CD14-positive monocyte (primary cell): ENCODE data around the gene SSPN. TPM values are rescaled to one million over a fixed set of nuclear protein-coding genes. Genes with fewer than 3 reads are reported as not detected.

Experiments
- DNase-seq, 3 donors: peaks; one replicate each; pipeline ENCODE4 v3.0.0-alpha.2; 2011 to 2022
- H2AFZ ChIP-seq: 2 replicates; pipeline ENCODE4 v1.6.0; 2012; ENCODE audit warnings: mild to moderate bottlenecking, low read depth, low read length, inconsistent platforms; ENCODE audit not compliant: insufficient read depth, poor library complexity, severe bottlenecking
- H3K27ac ChIP-seq, 2 donors: 1 replicate in 1 of 2; 2 replicates in 1 of 2; pipeline ENCODE4 v1.5.1; 2012 to 2013; ENCODE audit warnings: low read length in 2 of 2, control low read depth in 1 of 2, inconsistent platforms in 1 of 2, low read depth in 1 of 2, mild to moderate bottlenecking in 1 of 2
- H3K27me3 ChIP-seq, 2 donors: one replicate each; pipeline versions ENCODE4 v1.6.0 to v1.6.1; 2011 to 2013; ENCODE audit warnings: low read length in 2 of 2; ENCODE audit not compliant: control insufficient read depth in 2 of 2, insufficient read depth in 2 of 2
- H3K36me3 ChIP-seq, 2 donors: replicated peaks in 1 of 2; 1 replicate in 1 of 2; 2 replicates in 1 of 2; pipeline versions ENCODE4 v1.5.1 to v1.6.1; 2012 to 2013; ENCODE audit warnings: low read length in 2 of 2, control low read depth in 1 of 2, inconsistent platforms in 1 of 2, mild to moderate bottlenecking in 1 of 2; ENCODE audit not compliant: insufficient read depth in 2 of 2, control insufficient read depth in 1 of 2
- H3K4me1 ChIP-seq, 2 donors: 1 replicate in 1 of 2; 2 replicates in 1 of 2; pipeline versions ENCODE4 v1.5.1 to v1.6.1; 2012 to 2013; ENCODE audit warnings: low read length in 2 of 2, control low read depth in 1 of 2, inconsistent platforms in 1 of 2, mild to moderate bottlenecking in 1 of 2, moderate library complexity in 1 of 2; ENCODE audit not compliant: insufficient read depth in 2 of 2, control insufficient read depth in 1 of 2
- H3K4me2 ChIP-seq: replicated peaks from 2 replicates; pipeline ENCODE3; 2012; ENCODE audit warnings: low read length, moderate library complexity, mild to moderate bottlenecking; ENCODE audit not compliant: poor library complexity, severe bottlenecking; ENCODE audit errors: extremely low read depth
- H3K4me3 ChIP-seq, 3 experiments: fragments of 200-600 bp in 1 of 3; sonication (generic) in 1 of 3; replicated peaks in 1 of 3; 1 replicate in 2 of 3; 2 replicates in 1 of 3; pipeline ENCODE4 v1.5.1; 2011 to 2013; ENCODE audit warnings: low read length in 3 of 3, mild to moderate bottlenecking in 3 of 3, control low read depth in 2 of 3, low read depth in 2 of 3, inconsistent platforms in 1 of 3, moderate library complexity in 1 of 3
- H3K79me2 ChIP-seq: 2 replicates; pipeline ENCODE4 v1.6.0; 2012; ENCODE audit warnings: mild to moderate bottlenecking, control low read depth, inconsistent platforms, low read length, moderate library complexity; ENCODE audit not compliant: insufficient read depth
- H3K9ac ChIP-seq: 2 replicates; pipeline ENCODE4 v1.6.0; 2017; ENCODE audit warnings: low read length, mild to moderate bottlenecking; ENCODE audit not compliant: insufficient read depth, poor library complexity, severe bottlenecking
- H3K9me3 ChIP-seq, 2 donors: replicated peaks in 1 of 2; 1 replicate in 1 of 2; 2 replicates in 1 of 2; pipeline versions ENCODE4 v1.5.1 to v1.6.1; 2012 to 2013; ENCODE audit warnings: low read length in 2 of 2, control low read depth in 1 of 2; ENCODE audit not compliant: control insufficient read depth in 1 of 2, insufficient read depth in 1 of 2
- H4K20me1 ChIP-seq: 2 replicates; pipeline ENCODE4 v1.6.0; 2012; ENCODE audit warnings: mild to moderate bottlenecking, low read length, control low read depth, moderate library complexity; ENCODE audit not compliant: insufficient read depth
- H3K27ac Mint-ChIP-seq, 7 donors: one replicate each; pipeline ENCODE4 v1.8.0; 2020; ENCODE audit warnings: mild to moderate bottlenecking in 7 of 7, mixed read lengths in 7 of 7, moderate library complexity in 6 of 7, inconsistent platforms in 2 of 7
- H3K27me3 Mint-ChIP-seq, 3 donors: one replicate each; pipeline ENCODE4 v1.8.0; 2021 to 2022; ENCODE audit warnings: low read depth in 3 of 3, mild to moderate bottlenecking in 3 of 3, mixed read lengths in 3 of 3, moderate library complexity in 3 of 3, inconsistent platforms in 1 of 3
- H3K36me3 Mint-ChIP-seq, 2 donors: one replicate each; pipeline ENCODE4 v1.8.0; 2020; ENCODE audit warnings: mixed read lengths in 2 of 2, inconsistent platforms in 1 of 2, mild to moderate bottlenecking in 1 of 2
- H3K4me1 Mint-ChIP-seq: one replicate; pipeline ENCODE4 v1.8.0; 2020; ENCODE audit warnings: mild to moderate bottlenecking, mixed read lengths
- H3K4me3 Mint-ChIP-seq, 2 donors: one replicate each; pipeline ENCODE4 v1.8.0; 2020; ENCODE audit warnings: mild to moderate bottlenecking in 2 of 2, mixed read lengths in 2 of 2, moderate library complexity in 1 of 2
- H3K9me3 Mint-ChIP-seq, 7 donors: one replicate each; pipeline ENCODE4 v1.8.0; 2020 to 2022; ENCODE audit warnings: mixed read lengths in 7 of 7, mild to moderate bottlenecking in 6 of 7, moderate library complexity in 6 of 7, inconsistent platforms in 2 of 7
- CTCF ChIP-seq: fragments of 200-600 bp; IDR thresholded peaks from one replicate; pipeline ENCODE4 v1.8.0; 2022; ENCODE audit warnings: antibody characterized with exemption, mild to moderate bottlenecking
- WGBS: methylation state at CpG from one replicate; pipeline ENCODE4 v1.1.5; 2013; ENCODE audit warnings: missing lambda C conversion rate; ENCODE audit not compliant: insufficient coverage; 5-methylcytosine and 5-hydroxymethylcytosine counted together
- intact Hi-C, 2 donors: fragments of 100-400 bp; cut with micrococcal nuclease; formaldehyde crosslinking; loops; one replicate each; pipeline versions ENCODE4 v1.15.0 to v1.15.1; 2023
- polyA plus RNA-seq, 3 donors: library from polyadenylated mRNA; depleted of rRNA in 1 of 3; unstranded in 2 of 3; stranded (reverse) in 1 of 3; fragments of 300-500 nt in 2 of 3; fragments of >200 nt in 1 of 3; fragmentation: Illumina TruSeq in 2 of 3; gene quantifications; 1 replicate in 2 of 3; 2 replicates in 1 of 3; pipeline ENCODE4 v1.2.3, GENCODE V29; 2012 to 2021

SSPN gene
- polyA plus RNA-seq, 3 donors = 0.15 TPM; not detected in 2

GRCh38 chr12:26244503-26244902, 49.1 kb downstream of the SSPN start:
- H3K9me3 ChIP-seq = peaks cover 0 to 2% of the 10 kb centered on the region in 2 donors
- H3K27me3 Mint-ChIP-seq = peaks cover 0 to 1% (median under 1%) of the 10 kb centered on the region in 3 donors
- peak in 1 of 3 donors; percentile 10 for DNase-seq
- H3K4me1 ChIP-seq = peaks cover 0 to 11% of the 10 kb centered on the region in 2 donors
- no peaks in the 10 kb centered on the region for H3K27me3 ChIP-seq
- peaks cover 0 to 5% (median 2%) of the 10 kb centered on the region in 7 donors for H3K9me3 Mint-ChIP-seq
- H3K79me2 ChIP-seq = no peaks in the 10 kb centered on the region
- no peaks in the 10 kb centered on the region for H4K20me1 ChIP-seq
- H3K4me3 ChIP-seq = no peak overlapping the region
- H3K4me1 Mint-ChIP-seq = peaks cover 10% of the 10 kb centered on the region
- H2AFZ ChIP-seq = no peak overlapping the region
- no peaks in the 10 kb centered on the region for H3K36me3 Mint-ChIP-seq
- H3K4me3 Mint-ChIP-seq = no peak overlapping the region
- no peaks in the 10 kb centered on the region for H3K36me3 ChIP-seq
- 26% methylated on average over 3 of the region's 9 CpGs for WGBS
- no peak overlapping the region for H3K27ac Mint-ChIP-seq
- intact Hi-C loops = no loop called here
- H3K27ac ChIP-seq = no peak overlapping the region
- no peak overlapping the region for H3K4me2 ChIP-seq
- TF ChIP-seq CTCF = no peak
- H3K9ac ChIP-seq = no peak overlapping the region

GRCh38 chr12:26245175-26245942, 50.0 kb downstream of the SSPN start:
- no peaks in the 10 kb centered on the region for H3K36me3 ChIP-seq
- H3K9me3 ChIP-seq = peaks cover 0 to 4% of the 10 kb centered on the region in 2 donors
- H4K20me1 ChIP-seq = no peaks in the 10 kb centered on the region
- no peak for TF ChIP-seq CTCF
- peaks cover 0 to 7% (median 6%) of the 10 kb centered on the region in 7 donors for H3K9me3 Mint-ChIP-seq
- intact Hi-C loops = no loop called here
- peaks cover 8% of the 10 kb centered on the region for H3K4me1 Mint-ChIP-seq
- H3K4me3 ChIP-seq = no peak overlapping the region
- peaks cover 0 to 1% (median 0%) of the 10 kb centered on the region in 3 donors for H3K27me3 Mint-ChIP-seq
- no peak overlapping the region for H3K4me3 Mint-ChIP-seq
- no CpG with 5 or more reads among the region's 6 CpGs for WGBS
- no peaks in the 10 kb centered on the region for H3K27me3 ChIP-seq
- H3K27ac Mint-ChIP-seq = no peak overlapping the region
- H3K27ac ChIP-seq = no peak overlapping the region
- H3K9ac ChIP-seq = no peak overlapping the region
- no peaks in the 10 kb centered on the region for H3K36me3 Mint-ChIP-seq
- no peak overlapping the region for H3K4me2 ChIP-seq
- DNase-seq = peak; percentile 6 to 14 (median 14)
- H3K79me2 ChIP-seq = no peaks in the 10 kb centered on the region
- H2AFZ ChIP-seq = no peak overlapping the region
- peaks cover 0 to 11% of the 10 kb centered on the region in 2 donors for H3K4me1 ChIP-seq
